CD14-positive monocyte (primary cell): ENCODE measurements around the gene RAB11FIP4. TPM values are rescaled to one million over a fixed set of nuclear protein-coding genes. Genes with fewer than 3 reads are reported as not detected.

Experiments used
- DNase-seq, 3 donors: peaks; one replicate each; pipeline ENCODE4 v3.0.0-alpha.2; 2011 to 2022
- H2AFZ ChIP-seq: 2 replicates; pipeline ENCODE4 v1.6.0; 2012; ENCODE audit warnings: mild to moderate bottlenecking, low read depth, low read length, inconsistent platforms; ENCODE audit not compliant: insufficient read depth, poor library complexity, severe bottlenecking
- H3K27ac ChIP-seq, 2 donors: 1 replicate in 1 of 2; 2 replicates in 1 of 2; pipeline ENCODE4 v1.5.1; 2012 to 2013; ENCODE audit warnings: low read length in 2 of 2, control low read depth in 1 of 2, inconsistent platforms in 1 of 2, low read depth in 1 of 2, mild to moderate bottlenecking in 1 of 2
- H3K27me3 ChIP-seq, 2 donors: one replicate each; pipeline versions ENCODE4 v1.6.0 to v1.6.1; 2011 to 2013; ENCODE audit warnings: low read length in 2 of 2; ENCODE audit not compliant: control insufficient read depth in 2 of 2, insufficient read depth in 2 of 2
- H3K36me3 ChIP-seq, 2 donors: replicated peaks in 1 of 2; 1 replicate in 1 of 2; 2 replicates in 1 of 2; pipeline versions ENCODE4 v1.5.1 to v1.6.1; 2012 to 2013; ENCODE audit warnings: low read length in 2 of 2, control low read depth in 1 of 2, inconsistent platforms in 1 of 2, mild to moderate bottlenecking in 1 of 2; ENCODE audit not compliant: insufficient read depth in 2 of 2, control insufficient read depth in 1 of 2
- H3K4me1 ChIP-seq, 2 donors: 1 replicate in 1 of 2; 2 replicates in 1 of 2; pipeline versions ENCODE4 v1.5.1 to v1.6.1; 2012 to 2013; ENCODE audit warnings: low read length in 2 of 2, control low read depth in 1 of 2, inconsistent platforms in 1 of 2, mild to moderate bottlenecking in 1 of 2, moderate library complexity in 1 of 2; ENCODE audit not compliant: insufficient read depth in 2 of 2, control insufficient read depth in 1 of 2
- H3K4me2 ChIP-seq: replicated peaks from 2 replicates; pipeline ENCODE3; 2012; ENCODE audit warnings: low read length, moderate library complexity, mild to moderate bottlenecking; ENCODE audit not compliant: poor library complexity, severe bottlenecking; ENCODE audit errors: extremely low read depth
- H3K4me3 ChIP-seq, 3 experiments: fragments of 200-600 bp in 1 of 3; sonication (generic) in 1 of 3; replicated peaks in 1 of 3; 1 replicate in 2 of 3; 2 replicates in 1 of 3; pipeline ENCODE4 v1.5.1; 2011 to 2013; ENCODE audit warnings: low read length in 3 of 3, mild to moderate bottlenecking in 3 of 3, control low read depth in 2 of 3, low read depth in 2 of 3, inconsistent platforms in 1 of 3, moderate library complexity in 1 of 3
- H3K79me2 ChIP-seq: 2 replicates; pipeline ENCODE4 v1.6.0; 2012; ENCODE audit warnings: mild to moderate bottlenecking, control low read depth, inconsistent platforms, low read length, moderate library complexity; ENCODE audit not compliant: insufficient read depth
- H3K9ac ChIP-seq: 2 replicates; pipeline ENCODE4 v1.6.0; 2017; ENCODE audit warnings: low read length, mild to moderate bottlenecking; ENCODE audit not compliant: insufficient read depth, poor library complexity, severe bottlenecking
- H3K9me3 ChIP-seq, 2 donors: replicated peaks in 1 of 2; 1 replicate in 1 of 2; 2 replicates in 1 of 2; pipeline versions ENCODE4 v1.5.1 to v1.6.1; 2012 to 2013; ENCODE audit warnings: low read length in 2 of 2, control low read depth in 1 of 2; ENCODE audit not compliant: control insufficient read depth in 1 of 2, insufficient read depth in 1 of 2
- H4K20me1 ChIP-seq: 2 replicates; pipeline ENCODE4 v1.6.0; 2012; ENCODE audit warnings: mild to moderate bottlenecking, low read length, control low read depth, moderate library complexity; ENCODE audit not compliant: insufficient read depth
- H3K27ac Mint-ChIP-seq, 7 donors: one replicate each; pipeline ENCODE4 v1.8.0; 2020; ENCODE audit warnings: mild to moderate bottlenecking in 7 of 7, mixed read lengths in 7 of 7, moderate library complexity in 6 of 7, inconsistent platforms in 2 of 7
- H3K27me3 Mint-ChIP-seq, 3 donors: one replicate each; pipeline ENCODE4 v1.8.0; 2021 to 2022; ENCODE audit warnings: low read depth in 3 of 3, mild to moderate bottlenecking in 3 of 3, mixed read lengths in 3 of 3, moderate library complexity in 3 of 3, inconsistent platforms in 1 of 3
- H3K36me3 Mint-ChIP-seq, 2 donors: one replicate each; pipeline ENCODE4 v1.8.0; 2020; ENCODE audit warnings: mixed read lengths in 2 of 2, inconsistent platforms in 1 of 2, mild to moderate bottlenecking in 1 of 2
- H3K4me1 Mint-ChIP-seq: one replicate; pipeline ENCODE4 v1.8.0; 2020; ENCODE audit warnings: mild to moderate bottlenecking, mixed read lengths
- H3K4me3 Mint-ChIP-seq, 2 donors: one replicate each; pipeline ENCODE4 v1.8.0; 2020; ENCODE audit warnings: mild to moderate bottlenecking in 2 of 2, mixed read lengths in 2 of 2, moderate library complexity in 1 of 2
- H3K9me3 Mint-ChIP-seq, 7 donors: one replicate each; pipeline ENCODE4 v1.8.0; 2020 to 2022; ENCODE audit warnings: mixed read lengths in 7 of 7, mild to moderate bottlenecking in 6 of 7, moderate library complexity in 6 of 7, inconsistent platforms in 2 of 7
- WGBS: methylation state at CpG from one replicate; pipeline ENCODE4 v1.1.5; 2013; ENCODE audit warnings: missing lambda C conversion rate; ENCODE audit not compliant: insufficient coverage; 5-methylcytosine and 5-hydroxymethylcytosine counted together
- intact Hi-C, 2 donors: fragments of 100-400 bp; cut with micrococcal nuclease; formaldehyde crosslinking; loops; one replicate each; pipeline versions ENCODE4 v1.15.0 to v1.15.1; 2023
- polyA plus RNA-seq, 3 donors: library from polyadenylated mRNA; depleted of rRNA in 1 of 3; unstranded in 2 of 3; stranded (reverse) in 1 of 3; fragments of 300-500 nt in 2 of 3; fragments of >200 nt in 1 of 3; fragmentation: Illumina TruSeq in 2 of 3; gene quantifications; 1 replicate in 2 of 3; 2 replicates in 1 of 3; pipeline ENCODE4 v1.2.3, GENCODE V29; 2012 to 2021
- TF ChIP-seq, protein P1 (sequence below): fragments of 200-600 bp; IDR thresholded peaks from one replicate; pipeline ENCODE4 v1.8.0; 2022; ENCODE audit warnings: antibody characterized with exemption, mild to moderate bottlenecking

The RAB11FIP4 gene
- polyA plus RNA-seq, 3 donors, result 10.4 to 21.9 (median 16.2) TPM

DNA sequence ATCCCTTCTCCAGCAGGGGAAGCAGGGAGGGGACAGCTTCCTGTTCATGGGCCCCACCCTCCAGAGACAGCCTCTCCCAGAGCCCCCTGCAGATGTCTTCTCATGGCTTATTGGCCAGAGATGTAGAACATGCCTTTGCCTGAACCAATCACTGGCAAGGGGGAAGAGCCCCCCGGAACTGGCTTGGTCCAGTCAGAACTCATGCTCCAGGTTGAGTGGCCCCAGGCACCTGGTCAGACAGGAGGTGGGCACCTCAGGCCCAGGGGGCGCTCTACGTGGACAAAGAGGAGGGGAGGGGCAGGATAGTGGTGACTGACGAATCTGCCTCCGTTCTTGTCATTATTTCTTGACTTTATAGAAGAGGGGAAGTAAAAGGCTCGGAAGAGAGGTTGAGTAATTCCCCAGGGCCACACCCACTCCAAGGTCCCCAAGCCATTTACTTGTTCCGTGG lies 23.6 kb downstream of the RAB11FIP4 start:
- WGBS, result 39% methylated on average over 2 of the region's 7 CpGs
- DNase-seq, result peak; percentile 76 to 83 (median 81)
- peaks cover 3 to 5% (median 4%) of the 10 kb centered on the region in 3 donors for H3K27me3 Mint-ChIP-seq
- intact Hi-C loops, result no loop called here
- Histone ChIP-seq H3K36me3 (no peaks in the 10 kb centered on the region), H3K79me2 (no peaks in the 10 kb centered on the region), H3K9me3 (no peaks in the 10 kb centered on the region), H3K4me2 (peak overlapping the region; percentile 68), H4K20me1 (no peaks in the 10 kb centered on the region), H3K27me3 (no peaks in the 10 kb centered on the region), H3K4me1 (peaks cover 20 to 25% of the 10 kb centered on the region in 2 donors), H3K4me3 (peak overlapping the region in 1 of 3 experiments; percentile 46), H2AFZ (peak overlapping the region; percentile 52), H3K27ac (peak overlapping the region; percentile 23 to 54), H3K9ac (no peak overlapping the region)
- TF ChIP-seq, protein P1, sequence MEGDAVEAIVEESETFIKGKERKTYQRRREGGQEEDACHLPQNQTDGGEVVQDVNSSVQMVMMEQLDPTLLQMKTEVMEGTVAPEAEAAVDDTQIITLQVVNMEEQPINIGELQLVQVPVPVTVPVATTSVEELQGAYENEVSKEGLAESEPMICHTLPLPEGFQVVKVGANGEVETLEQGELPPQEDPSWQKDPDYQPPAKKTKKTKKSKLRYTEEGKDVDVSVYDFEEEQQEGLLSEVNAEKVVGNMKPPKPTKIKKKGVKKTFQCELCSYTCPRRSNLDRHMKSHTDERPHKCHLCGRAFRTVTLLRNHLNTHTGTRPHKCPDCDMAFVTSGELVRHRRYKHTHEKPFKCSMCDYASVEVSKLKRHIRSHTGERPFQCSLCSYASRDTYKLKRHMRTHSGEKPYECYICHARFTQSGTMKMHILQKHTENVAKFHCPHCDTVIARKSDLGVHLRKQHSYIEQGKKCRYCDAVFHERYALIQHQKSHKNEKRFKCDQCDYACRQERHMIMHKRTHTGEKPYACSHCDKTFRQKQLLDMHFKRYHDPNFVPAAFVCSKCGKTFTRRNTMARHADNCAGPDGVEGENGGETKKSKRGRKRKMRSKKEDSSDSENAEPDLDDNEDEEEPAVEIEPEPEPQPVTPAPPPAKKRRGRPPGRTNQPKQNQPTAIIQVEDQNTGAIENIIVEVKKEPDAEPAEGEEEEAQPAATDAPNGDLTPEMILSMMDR, result peak; percentile 10
- peaks cover 27% of the 10 kb centered on the region for H3K4me1 Mint-ChIP-seq
- H3K4me3 Mint-ChIP-seq, result peak overlapping the region; percentile 72 to 82
- H3K9me3 Mint-ChIP-seq, result peaks cover 0 to 1% (median 0%) of the 10 kb centered on the region in 7 donors
- H3K27ac Mint-ChIP-seq, result peak overlapping the region; percentile 64 to 90 (median 84)
- H3K36me3 Mint-ChIP-seq, result no peaks in the 10 kb centered on the region

DNA sequence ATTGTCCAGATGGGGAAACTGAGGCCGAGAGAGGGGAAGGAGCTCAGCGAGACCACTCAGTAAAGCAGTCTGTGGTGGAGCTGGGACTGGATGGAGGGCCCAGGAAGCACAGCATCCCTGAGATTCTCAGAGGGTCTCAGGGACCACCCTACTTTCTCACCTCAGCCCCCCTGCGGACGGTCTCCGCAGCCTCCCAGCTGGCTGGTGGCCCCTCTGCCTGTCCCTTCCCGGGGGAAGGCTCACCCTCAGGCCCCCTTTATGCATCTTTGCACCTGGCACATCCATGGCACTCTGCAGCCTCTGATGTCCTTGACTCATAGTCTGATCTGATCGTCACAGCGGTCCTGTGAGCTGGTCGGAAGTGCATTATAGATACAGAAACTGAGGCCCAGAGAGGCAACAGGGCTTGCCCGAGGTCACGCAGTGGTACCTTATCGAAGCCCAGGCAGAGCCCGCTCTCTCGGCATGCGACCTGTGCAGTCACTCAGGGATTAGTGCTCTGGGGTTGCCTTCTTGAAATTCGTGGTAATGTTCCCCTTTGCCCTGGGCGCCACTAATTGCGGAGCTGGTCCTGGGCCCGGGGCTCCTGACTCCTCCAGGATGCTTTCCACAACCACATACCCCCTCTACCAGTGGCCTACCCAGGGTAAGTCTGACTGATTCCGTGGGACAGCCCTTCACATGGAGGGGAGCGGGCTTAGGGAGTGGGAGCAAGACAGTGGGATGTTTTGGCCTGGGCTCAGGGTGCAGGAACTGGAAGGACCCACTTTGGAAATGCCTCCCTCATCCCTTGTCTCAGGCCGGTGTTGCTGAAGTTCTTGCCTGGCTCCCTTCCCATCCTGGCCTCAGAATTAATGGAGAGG lies 24.4 kb downstream of the RAB11FIP4 start:
- no peak for DNase-seq
- Mint-ChIP-seq H3K4me3 (no peak overlapping the region), H3K36me3 (no peaks in the 10 kb centered on the region), H3K9me3 (peaks cover 0 to 1% (median 0%) of the 10 kb centered on the region in 7 donors), H3K4me1 (peaks cover 27% of the 10 kb centered on the region), H3K27me3 (peaks cover under 1 to 10% (median 5%) of the 10 kb centered on the region in 3 donors), H3K27ac (peak overlapping the region in 6 of 7 donors; percentile 62 to 88 (median 77))
- Histone ChIP-seq H2AFZ (peak overlapping the region; percentile 52), H3K36me3 (no peaks in the 10 kb centered on the region), H3K4me2 (peak overlapping the region; percentile 68), H3K79me2 (no peaks in the 10 kb centered on the region), H4K20me1 (no peaks in the 10 kb centered on the region), H3K27me3 (no peaks in the 10 kb centered on the region), H3K9ac (no peak overlapping the region), H3K4me1 (peaks cover 20 to 25% of the 10 kb centered on the region in 2 donors), H3K27ac (peak overlapping the region in 1 of 2 donors; percentile 54), H3K9me3 (no peaks in the 10 kb centered on the region), H3K4me3 (peak overlapping the region in 1 of 3 experiments; percentile 46)
- intact Hi-C loops, result no loop called here
- 92% methylated on average over 16 of the region's 22 CpGs for WGBS
- TF ChIP-seq, protein P1, result no peak
